A549 (cell line): ENCODE data around the gene LIMA1. TPM values are rescaled to one million over a fixed set of nuclear protein-coding genes. Genes with fewer than 3 reads are reported as not detected.

Experiments
- ATAC-seq, 2 experiments: fragments of 200-7000 bp in 1 of 2; fragments of >200 bp in 1 of 2; cut with Nextera tagmentation in 1 of 2; cut with Tn5 transposase in 1 of 2; 3 replicates each; pipeline versions ENCODE4 v1.8.0 to v1.9.1; 2018 to 2020; ENCODE audit warnings: mild to moderate bottlenecking in 1 of 2, moderate library complexity in 1 of 2
- CTCF ChIA-PET: fragments of 300-600 bp; sonication (Branson Sonifier 250); formaldehyde crosslinking; extraction: SDS; loops from one replicate; lab custom pipeline; 2021; ENCODE audit warnings: antibody characterized with exemption, inconsistent platforms; lab: Yijun Ruan, JAX
- POLR2A ChIA-PET: fragments of 350-600 bp; formaldehyde crosslinking; extraction: SDS; loops from one replicate; lab custom pipeline; 2021; ENCODE audit warnings: antibody characterized with exemption, inconsistent platforms; lab: Yijun Ruan, JAX
- DNase-seq, 2 experiments: peaks; one replicate each; pipeline versions ENCODE4 v3.0.0 to v3.0.0-alpha.2; 2011 to 2016; ENCODE audit warnings: low read depth in 1 of 2, low spot score in 1 of 2
- FAIRE-seq: peaks from 2 replicates; lab custom pipeline; 2011; peaks lifted over from hg19 to GRCh38; lab: Jason Lieb, UNC
- H3K27ac ChIP-seq, 2 experiments: fragments of >200 bp; sonication (Bioruptor Twin); formaldehyde crosslinking; 3 replicates each; pipeline ENCODE4 v1.5.1; 2016 to 2017
- H3K4me1 ChIP-seq: fragments of >200 bp; sonication (Bioruptor Twin); formaldehyde crosslinking; 3 replicates; pipeline ENCODE4 v1.6.1; 2016
- H3K4me2 ChIP-seq: fragments of >200 bp; sonication (Bioruptor Twin); formaldehyde crosslinking; 3 replicates; pipeline ENCODE4 v1.6.1; 2016
- H3K4me3 ChIP-seq: fragments of >200 bp; sonication (Bioruptor Twin); formaldehyde crosslinking; 3 replicates; pipeline ENCODE4 v1.5.1; 2016
- H3K9me3 ChIP-seq: fragments of >200 bp; sonication (Bioruptor Twin); formaldehyde crosslinking; 3 replicates; pipeline ENCODE4 v1.6.1; 2016
- CBX2 ChIP-seq: fragments of 200-600 bp; sonication (generic); IDR thresholded peaks from 2 replicates; pipeline ENCODE4 v1.6.1; 2016; ENCODE audit warnings: low read depth, mild to moderate bottlenecking, borderline replicate concordance
- CBX8 ChIP-seq: fragments of 200-600 bp; sonication (generic); IDR thresholded peaks from 2 replicates; pipeline ENCODE4 v1.6.1; 2016
- CEBPB ChIP-seq, 2 experiments: fragments of >200 bp in 1 of 2; sonication (Bioruptor Twin) in 1 of 2; formaldehyde crosslinking in 1 of 2; IDR thresholded peaks; 2 replicates each; pipeline ENCODE4 v1.6.1; 2012 to 2016
- GATA3 ChIP-seq: IDR thresholded peaks from 2 replicates; pipeline ENCODE4 v1.6.1; 2012; ENCODE audit warnings: borderline replicate concordance
- HOXA7 ChIP-seq: fragments of 250-450 bp; sonication (Bioruptor Pico); IDR thresholded peaks from 2 replicates; pipeline ENCODE4 v1.5.0; 2020; ENCODE audit warnings: mild to moderate bottlenecking, moderate library complexity
- KDM5A ChIP-seq: fragments of 200-600 bp; sonication (generic); IDR thresholded peaks from 2 replicates; pipeline ENCODE4 v1.6.1; 2016; ENCODE audit warnings: antibody characterized with exemption, mild to moderate bottlenecking
- MAZ ChIP-seq: fragments of 150-350 bp; IDR thresholded peaks from 2 replicates; pipeline ENCODE4 v1.6.1; 2014; ENCODE audit warnings: antibody characterized with exemption, low read depth, low read length, borderline replicate concordance
- NPAS2 ChIP-seq: fragments of 250-450 bp; sonication (Bioruptor Pico); IDR thresholded peaks from 2 replicates; pipeline ENCODE4 v1.8.0; 2022; ENCODE audit warnings: mild to moderate bottlenecking, moderate library complexity, borderline replicate concordance
- NR3C1 ChIP-seq: fragments of >200 bp; sonication (Bioruptor Twin); formaldehyde crosslinking; IDR thresholded peaks from 3 replicates; pipeline ENCODE4 v1.6.1; 2017
- PHF8 ChIP-seq: fragments of 200-600 bp; sonication (generic); IDR thresholded peaks from 2 replicates; pipeline ENCODE4 v1.6.1; 2016; ENCODE audit warnings: low read depth, mild to moderate bottlenecking, antibody characterized with exemption, moderate library complexity, borderline replicate concordance
- POLR2A ChIP-seq: IDR thresholded peaks from 2 replicates; pipeline ENCODE4 v1.6.1; 2012; ENCODE audit warnings: mild to moderate bottlenecking, low read length
- RAD21 ChIP-seq, 2 experiments: fragments of >200 bp in 1 of 2; sonication (Bioruptor Twin) in 1 of 2; formaldehyde crosslinking in 1 of 2; IDR thresholded peaks in 1 of 2; conservative IDR thresholded peaks in 1 of 2; 2 replicates in 1 of 2; 3 replicates in 1 of 2; pipeline ENCODE4 v1.6.1; 2012 to 2018; ENCODE audit warnings: inconsistent platforms in 1 of 2
- RCOR1 ChIP-seq: fragments of 150-350 bp; IDR thresholded peaks from 2 replicates; pipeline ENCODE4 v1.6.1; 2014; ENCODE audit warnings: antibody characterized with exemption, low read length, low read depth
- SMC3 ChIP-seq: fragments of >200 bp; sonication (Bioruptor Twin); formaldehyde crosslinking; IDR thresholded peaks from 3 replicates; pipeline ENCODE4 v1.6.1; 2018; ENCODE audit warnings: inconsistent platforms
- TFCP2L1 ChIP-seq: fragments of 250-450 bp; sonication (Bioruptor Pico); IDR thresholded peaks from 2 replicates; pipeline ENCODE4 v1.5.0; 2021; ENCODE audit warnings: mild to moderate bottlenecking
- ZFP36 ChIP-seq: fragments of 450-650 bp; IDR thresholded peaks from 2 replicates; pipeline ENCODE4 v1.6.1; 2014; ENCODE audit warnings: borderline replicate concordance; ENCODE audit not compliant: partially characterized antibody
- WGBS: methylation state at CpG from one replicate; pipeline ENCODE4 v1.1.6; 2017; ENCODE audit errors: missing lambda C conversion rate; 5-methylcytosine and 5-hydroxymethylcytosine counted together
- polyA plus RNA-seq, 4 experiments: library from polyadenylated mRNA; depleted of rRNA in 3 of 4; stranded (reverse); fragments of >200 nt; fragmentation: RNase III in 1 of 4; extraction: RNeasy Plus Mini Kit Qiagen cat#74134 plus additional on column Dnase treatment in 1 of 4; gene quantifications; 2 replicates in 3 of 4; 3 replicates in 1 of 4; pipeline ENCODE4 v1.2.3, GENCODE V29; 2011 to 2017
- TF ChIP-seq, protein P1 (sequence below): fragments of 200-600 bp; sonication (generic); IDR thresholded peaks from 2 replicates; pipeline ENCODE4 v1.6.1; 2016; ENCODE audit warnings: antibody characterized with exemption, mild to moderate bottlenecking, moderate library complexity
- TF ChIP-seq, protein P2 (sequence below): fragments of 150-350 bp; IDR thresholded peaks from 2 replicates; pipeline ENCODE4 v1.6.1; 2014; ENCODE audit warnings: low read depth, mild to moderate bottlenecking, low read length
- TF ChIP-seq, protein P3 (sequence below): fragments of >200 bp; sonication (Bioruptor Twin); formaldehyde crosslinking; IDR thresholded peaks from 3 replicates; pipeline ENCODE4 v1.6.1; 2016
- TF ChIP-seq, protein P4 (sequence below): fragments of >200 bp; sonication (Bioruptor Twin); formaldehyde crosslinking; IDR thresholded peaks from 2 replicates; pipeline ENCODE4 v1.6.1; 2016

Gene LIMA1
- polyA plus RNA-seq, 2 of the 4 experiments (the other 2 are of a cell fraction) = 9.0 to 23.4 TPM

GRCh38 chr12:50241178-50241577, 42.1 kb downstream of the LIMA1 start (continued):
- TF ChIP-seq ZFP36 (no peak), CBX2 (no peak), PHF8 (no peak), KDM5A (no peak), SMC3 (0 out of 3 replicates have a peak, but pooled peaks have one; percentile 12), GATA3 (peak; percentile 76), CEBPB (IDR thresholded peaks at IDR 0.05) (peak; percentile 48 to 76; a peak in 3 of 4 replicates), RCOR1 (no peak), TFCP2L1 (no peak), HOXA7 (CRISPR knock-in tag) (no peak), POLR2A (no peak)
- TF ChIP-seq, protein P1, sequence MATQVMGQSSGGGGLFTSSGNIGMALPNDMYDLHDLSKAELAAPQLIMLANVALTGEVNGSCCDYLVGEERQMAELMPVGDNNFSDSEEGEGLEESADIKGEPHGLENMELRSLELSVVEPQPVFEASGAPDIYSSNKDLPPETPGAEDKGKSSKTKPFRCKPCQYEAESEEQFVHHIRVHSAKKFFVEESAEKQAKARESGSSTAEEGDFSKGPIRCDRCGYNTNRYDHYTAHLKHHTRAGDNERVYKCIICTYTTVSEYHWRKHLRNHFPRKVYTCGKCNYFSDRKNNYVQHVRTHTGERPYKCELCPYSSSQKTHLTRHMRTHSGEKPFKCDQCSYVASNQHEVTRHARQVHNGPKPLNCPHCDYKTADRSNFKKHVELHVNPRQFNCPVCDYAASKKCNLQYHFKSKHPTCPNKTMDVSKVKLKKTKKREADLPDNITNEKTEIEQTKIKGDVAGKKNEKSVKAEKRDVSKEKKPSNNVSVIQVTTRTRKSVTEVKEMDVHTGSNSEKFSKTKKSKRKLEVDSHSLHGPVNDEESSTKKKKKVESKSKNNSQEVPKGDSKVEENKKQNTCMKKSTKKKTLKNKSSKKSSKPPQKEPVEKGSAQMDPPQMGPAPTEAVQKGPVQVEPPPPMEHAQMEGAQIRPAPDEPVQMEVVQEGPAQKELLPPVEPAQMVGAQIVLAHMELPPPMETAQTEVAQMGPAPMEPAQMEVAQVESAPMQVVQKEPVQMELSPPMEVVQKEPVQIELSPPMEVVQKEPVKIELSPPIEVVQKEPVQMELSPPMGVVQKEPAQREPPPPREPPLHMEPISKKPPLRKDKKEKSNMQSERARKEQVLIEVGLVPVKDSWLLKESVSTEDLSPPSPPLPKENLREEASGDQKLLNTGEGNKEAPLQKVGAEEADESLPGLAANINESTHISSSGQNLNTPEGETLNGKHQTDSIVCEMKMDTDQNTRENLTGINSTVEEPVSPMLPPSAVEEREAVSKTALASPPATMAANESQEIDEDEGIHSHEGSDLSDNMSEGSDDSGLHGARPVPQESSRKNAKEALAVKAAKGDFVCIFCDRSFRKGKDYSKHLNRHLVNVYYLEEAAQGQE = no peak
- TF ChIP-seq, protein P2, sequence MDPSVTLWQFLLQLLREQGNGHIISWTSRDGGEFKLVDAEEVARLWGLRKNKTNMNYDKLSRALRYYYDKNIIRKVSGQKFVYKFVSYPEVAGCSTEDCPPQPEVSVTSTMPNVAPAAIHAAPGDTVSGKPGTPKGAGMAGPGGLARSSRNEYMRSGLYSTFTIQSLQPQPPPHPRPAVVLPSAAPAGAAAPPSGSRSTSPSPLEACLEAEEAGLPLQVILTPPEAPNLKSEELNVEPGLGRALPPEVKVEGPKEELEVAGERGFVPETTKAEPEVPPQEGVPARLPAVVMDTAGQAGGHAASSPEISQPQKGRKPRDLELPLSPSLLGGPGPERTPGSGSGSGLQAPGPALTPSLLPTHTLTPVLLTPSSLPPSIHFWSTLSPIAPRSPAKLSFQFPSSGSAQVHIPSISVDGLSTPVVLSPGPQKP = no peak
- TF ChIP-seq, protein P3, sequence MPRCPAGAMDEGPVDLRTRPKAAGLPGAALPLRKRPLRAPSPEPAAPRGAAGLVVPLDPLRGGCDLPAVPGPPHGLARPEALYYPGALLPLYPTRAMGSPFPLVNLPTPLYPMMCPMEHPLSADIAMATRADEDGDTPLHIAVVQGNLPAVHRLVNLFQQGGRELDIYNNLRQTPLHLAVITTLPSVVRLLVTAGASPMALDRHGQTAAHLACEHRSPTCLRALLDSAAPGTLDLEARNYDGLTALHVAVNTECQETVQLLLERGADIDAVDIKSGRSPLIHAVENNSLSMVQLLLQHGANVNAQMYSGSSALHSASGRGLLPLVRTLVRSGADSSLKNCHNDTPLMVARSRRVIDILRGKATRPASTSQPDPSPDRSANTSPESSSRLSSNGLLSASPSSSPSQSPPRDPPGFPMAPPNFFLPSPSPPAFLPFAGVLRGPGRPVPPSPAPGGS = no peak
- TF ChIP-seq, protein P4, sequence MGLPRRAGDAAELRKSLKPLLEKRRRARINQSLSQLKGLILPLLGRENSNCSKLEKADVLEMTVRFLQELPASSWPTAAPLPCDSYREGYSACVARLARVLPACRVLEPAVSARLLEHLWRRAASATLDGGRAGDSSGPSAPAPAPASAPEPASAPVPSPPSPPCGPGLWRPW = no peak

DNA sequence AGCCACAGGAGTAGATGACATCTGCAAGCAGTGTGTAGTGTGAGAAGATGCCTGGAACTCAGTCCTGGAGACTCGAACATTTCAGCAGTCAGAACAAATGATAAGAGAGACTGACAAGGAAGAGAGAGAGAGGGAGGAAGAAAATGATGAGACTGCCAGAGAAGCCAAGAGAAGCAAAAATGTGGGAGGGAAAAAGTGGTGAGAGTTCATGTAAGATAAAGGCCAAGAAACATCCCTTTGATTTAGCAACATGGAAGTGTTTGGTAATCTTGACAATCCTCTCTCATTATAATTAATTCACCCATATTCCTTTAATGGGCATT, 42.6 kb downstream of the LIMA1 start:
- Histone ChIP-seq H3K9me3 (no peaks in the 10 kb centered on the region), H3K4me2 (peak overlapping the region; percentile 64), H3K27ac (peak overlapping the region; percentile 16 to 62; a peak in 3 of 6 replicates), H3K4me1 (peaks cover 38% of the 10 kb centered on the region), H3K4me3 (no peak overlapping the region)
- no peak for DNase-seq
- 27% methylated on average over 1 of the region's 1 CpG for WGBS
- ATAC-seq = no peak; a peak in 1 of 6 replicates
- no peak for TF ChIP-seq RCOR1
- TF ChIP-seq NR3C1 = no peak
- TF ChIP-seq CBX8 = no peak
- no peak for TF ChIP-seq MAZ
- no peak for TF ChIP-seq ZFP36
- TF ChIP-seq RAD21 (conservative IDR thresholded peaks at IDR 0.05 in 1 of 2, IDR thresholded peaks at IDR 0.05 in 1 of 2) = no peak
- no peak for TF ChIP-seq POLR2A
- TF ChIP-seq NPAS2 (CRISPR knock-in tag) = no peak
- FAIRE-seq = no peak
- POLR2A ChIA-PET = interaction anchor here (1.7 kb wide), 1 partner anchor 20 kb away, joined by 4 read pairs; no protein-coding TSS in a partner anchor
- CTCF ChIA-PET = interaction anchor here (0.7 to 2.3 kb wide), 4 partner anchors 9 to 274 kb away, joined by 3 to 10 read pairs (median 4); no protein-coding TSS in a partner anchor
